Kidney (tissue), 14 donors: ENCODE measurements around the gene SNAPC4. TPM values are rescaled to one million over a fixed set of nuclear protein-coding genes. Genes with fewer than 3 reads are reported as not detected.

Source experiments
- DNase-seq, 5 donors: peaks; one replicate each; pipeline ENCODE4 v3.0.0-alpha.2; 2013 to 2020
- FAIRE-seq: peaks from 2 replicates; lab custom pipeline; 2012; peaks lifted over from hg19 to GRCh38; lab: Jason Lieb, UNC
- H3K27ac ChIP-seq, 2 donors: one replicate each; pipeline ENCODE4 v1.7.0; 2013; ENCODE audit warnings: low read depth in 2 of 2, low read length in 2 of 2, inconsistent platforms in 1 of 2
- H3K27me3 ChIP-seq: one replicate; pipeline ENCODE4 v1.7.1; 2013; ENCODE audit warnings: low read length, inconsistent platforms; ENCODE audit not compliant: control insufficient read depth, insufficient read depth
- H3K36me3 ChIP-seq, 3 donors: one replicate each; pipeline versions ENCODE4 v1.7.0 to v1.7.1; 2013; ENCODE audit warnings: low read length in 3 of 3, control low read depth in 1 of 3, inconsistent platforms in 1 of 3; ENCODE audit not compliant: insufficient read depth in 3 of 3, control insufficient read depth in 2 of 3
- H3K4me1 ChIP-seq, 3 donors: one replicate each; pipeline versions ENCODE4 v1.7.0 to v1.7.1; 2013; ENCODE audit warnings: low read length in 3 of 3, inconsistent platforms in 1 of 3, low read depth in 1 of 3; ENCODE audit not compliant: control insufficient read depth in 2 of 3, insufficient read depth in 2 of 3
- H3K4me3 ChIP-seq, 3 donors: one replicate each; pipeline versions ENCODE4 v1.7.0 to v1.8.1; 2013; ENCODE audit warnings: low read length in 3 of 3, control low read depth in 1 of 3, inconsistent platforms in 1 of 3
- H3K9ac ChIP-seq, 3 donors: one replicate each; pipeline versions ENCODE4 v1.7.0 to v1.7.1; 2013; ENCODE audit warnings: low read length in 3 of 3, control low read depth in 1 of 3, inconsistent platforms in 1 of 3
- H3K9me3 ChIP-seq, 3 donors: one replicate each; pipeline versions ENCODE4 v1.7.0 to v1.7.1; 2013; ENCODE audit warnings: low read length in 3 of 3, control low read depth in 1 of 3, inconsistent platforms in 1 of 3; ENCODE audit not compliant: control insufficient read depth in 2 of 3, insufficient read depth in 1 of 3
- intact Hi-C: fragments of 100-400 bp; cut with DNase I; formaldehyde crosslinking; loops from one replicate; pipeline ENCODE4 v1.11.1; 2022
- polyA plus RNA-seq: library from polyadenylated mRNA; stranded (reverse); fragments of 350-450 nt; fragmentation: Illumina TruSeq; extraction: RNeasy Lipid Tissue Mini Kit (QIAGEN cat#74804); gene quantifications from one replicate; pipeline ENCODE4 v1.2.3, GENCODE V29; 2014; ENCODE audit warnings: low read depth, low replicate concordance; ENCODE audit not compliant: insufficient read depth
- total RNA-seq: library from RNA; stranded (reverse); fragmentation: NEBNext Ultra II Directional; extraction: Animal tissue kit (Norgen Biotek cat#: 25700); gene quantifications from one replicate; pipeline ENCODE4 v1.2.1, GENCODE V29; 2021
- TF ChIP-seq, protein P1 (sequence below): IDR thresholded peaks from 3 replicates; pipeline ENCODE4 v1.5.1; 2012; ENCODE audit warnings: mild to moderate bottlenecking, moderate library complexity, borderline replicate concordance; ENCODE audit not compliant: insufficient read depth; ENCODE audit errors: extremely low read depth
- donor health status: control.
- donor health status: control.
- donor health status: control.
- donor health status: control.
- donor health status: control.
- donor health status: DM: yes; HTN: yes; CAD: no.
- donor health status: Normal renal cell carcinoma (clear cell type).

The SNAPC4 gene
- total and polyA plus RNA-seq, 2 donors from 2014 or later = 3.2 to 11.0 TPM

DNA sequence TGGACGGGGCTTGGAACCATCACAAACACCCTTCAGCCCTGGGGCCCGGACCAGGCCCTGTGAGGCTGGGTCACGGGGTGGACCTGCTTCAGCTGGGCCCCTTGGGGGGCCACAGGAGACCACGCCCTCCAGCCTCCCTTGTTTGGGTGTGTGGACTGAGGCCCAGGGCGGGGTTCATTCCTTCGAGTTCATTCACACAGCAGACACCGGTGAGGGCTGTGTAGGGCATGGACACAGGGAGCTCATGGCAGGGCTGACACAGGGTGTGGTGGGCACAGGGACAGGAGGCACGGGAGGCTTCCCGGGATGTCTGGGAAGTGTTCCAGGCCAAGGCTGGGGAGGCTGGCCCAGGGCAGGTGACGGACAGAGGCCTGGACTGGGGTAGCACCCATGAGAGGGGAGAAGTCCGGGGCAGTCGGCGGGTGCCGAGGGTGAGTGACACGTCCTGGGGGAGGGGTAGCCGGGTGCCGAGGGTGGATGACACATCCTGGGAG lies 45.3 kb downstream of the SNAPC4 start:
- Histone ChIP-seq H3K4me3 (no peak overlapping the region), H3K36me3 (no peaks in the 10 kb centered on the region), H3K9me3 (no peaks in the 10 kb centered on the region), H3K27me3 (no peaks in the 10 kb centered on the region), H3K9ac (no peak overlapping the region), H3K4me1 (peaks cover 0 to 8% (median 0%) of the 10 kb centered on the region in 3 donors), H3K27ac (peak overlapping the region; percentile 37 to 43)
- FAIRE-seq (no peak), DNase-seq (no peak)
- TF ChIP-seq, protein P1, sequence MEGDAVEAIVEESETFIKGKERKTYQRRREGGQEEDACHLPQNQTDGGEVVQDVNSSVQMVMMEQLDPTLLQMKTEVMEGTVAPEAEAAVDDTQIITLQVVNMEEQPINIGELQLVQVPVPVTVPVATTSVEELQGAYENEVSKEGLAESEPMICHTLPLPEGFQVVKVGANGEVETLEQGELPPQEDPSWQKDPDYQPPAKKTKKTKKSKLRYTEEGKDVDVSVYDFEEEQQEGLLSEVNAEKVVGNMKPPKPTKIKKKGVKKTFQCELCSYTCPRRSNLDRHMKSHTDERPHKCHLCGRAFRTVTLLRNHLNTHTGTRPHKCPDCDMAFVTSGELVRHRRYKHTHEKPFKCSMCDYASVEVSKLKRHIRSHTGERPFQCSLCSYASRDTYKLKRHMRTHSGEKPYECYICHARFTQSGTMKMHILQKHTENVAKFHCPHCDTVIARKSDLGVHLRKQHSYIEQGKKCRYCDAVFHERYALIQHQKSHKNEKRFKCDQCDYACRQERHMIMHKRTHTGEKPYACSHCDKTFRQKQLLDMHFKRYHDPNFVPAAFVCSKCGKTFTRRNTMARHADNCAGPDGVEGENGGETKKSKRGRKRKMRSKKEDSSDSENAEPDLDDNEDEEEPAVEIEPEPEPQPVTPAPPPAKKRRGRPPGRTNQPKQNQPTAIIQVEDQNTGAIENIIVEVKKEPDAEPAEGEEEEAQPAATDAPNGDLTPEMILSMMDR = no peak
- intact Hi-C loops = no loop called here

DNA sequence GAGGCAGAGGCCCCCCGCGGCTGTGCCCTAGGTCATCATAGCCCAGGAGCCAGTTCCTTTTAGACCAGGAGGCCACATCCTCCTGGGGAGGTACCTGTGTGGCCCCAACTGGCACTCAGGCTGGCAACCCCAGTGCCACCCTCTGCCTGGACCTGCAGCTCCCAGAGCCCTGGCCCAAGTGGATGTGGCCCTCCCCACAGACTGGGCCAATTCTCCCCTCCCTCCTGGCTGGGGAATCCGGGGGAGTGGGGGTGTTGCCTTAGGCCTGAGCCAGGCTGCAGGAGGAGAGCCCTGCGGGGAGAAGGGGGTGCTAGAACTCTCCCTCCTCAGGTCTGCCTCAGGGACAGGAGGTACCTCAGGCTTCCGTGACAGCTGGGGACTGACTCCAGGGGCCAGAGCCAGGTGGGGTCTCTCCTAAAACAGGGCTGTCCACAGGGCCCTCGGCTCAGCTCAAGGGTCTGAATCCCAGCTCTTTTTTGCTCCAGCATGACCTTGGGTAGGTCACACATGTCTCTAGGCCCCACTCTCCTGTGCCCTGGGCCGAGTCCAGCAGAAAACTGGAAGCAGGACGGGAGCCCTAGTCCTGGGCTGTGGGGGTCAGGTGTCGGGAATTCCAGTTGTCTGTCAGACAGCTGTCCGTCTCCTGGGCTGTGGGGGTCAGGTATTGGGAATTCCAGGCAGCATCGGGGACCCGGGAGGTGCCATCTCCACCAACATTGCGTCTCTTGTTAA lies 46.0 kb downstream of the SNAPC4 start:
- Histone ChIP-seq H3K9me3 (no peaks in the 10 kb centered on the region), H3K27ac (peak overlapping the region; percentile 37 to 43), H3K36me3 (no peaks in the 10 kb centered on the region), H3K27me3 (no peaks in the 10 kb centered on the region), H3K4me3 (no peak overlapping the region), H3K9ac (no peak overlapping the region), H3K4me1 (peaks cover 0 to 8% (median 0%) of the 10 kb centered on the region in 3 donors)
- DNase-seq (no peak), FAIRE-seq (no peak)
- TF ChIP-seq, protein P1 = no peak
- intact Hi-C loops = no loop called here

DNA sequence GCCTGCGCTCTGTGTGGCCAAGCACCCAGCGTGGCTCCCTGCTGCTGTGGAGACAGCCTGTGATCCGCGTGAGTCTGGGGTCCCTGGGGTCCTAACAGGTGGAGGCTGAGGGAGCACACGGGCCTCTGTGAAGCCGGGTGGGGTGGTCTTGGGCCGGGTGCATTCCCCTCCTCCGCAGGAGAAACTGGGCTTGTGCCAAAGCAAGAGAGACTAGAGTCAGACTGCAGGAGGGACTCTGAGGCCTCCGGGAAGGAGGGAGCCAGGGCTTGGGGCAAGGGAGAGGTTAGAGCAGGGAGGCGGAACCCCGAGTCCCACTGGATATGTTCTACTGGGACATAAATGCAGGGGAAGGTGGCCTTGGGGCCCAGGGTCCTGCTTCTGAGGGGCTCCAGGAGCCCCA lies 46.9 kb downstream of the SNAPC4 start:
- H3K9me3 ChIP-seq = no peaks in the 10 kb centered on the region
- H3K27ac ChIP-seq = no peak overlapping the region
- no peak for DNase-seq
- no peaks in the 10 kb centered on the region for H3K36me3 ChIP-seq
- intact Hi-C loops = no loop called here
- peaks cover 0 to 8% (median 0%) of the 10 kb centered on the region in 3 donors for H3K4me1 ChIP-seq
- TF ChIP-seq, protein P1 = no peak
- no peak for FAIRE-seq
- no peaks in the 10 kb centered on the region for H3K27me3 ChIP-seq
- no peak overlapping the region for H3K9ac ChIP-seq
- no peak overlapping the region for H3K4me3 ChIP-seq
